GM12891 (cell line): Measurements from ENCODE around the gene PCDHB8.

Experiments used
- PAX5 ChIP-seq: IDR thresholded peaks from 2 replicates; pipeline ENCODE4 v1.6.1; 2011; ENCODE audit warnings: low read length, moderate library complexity, mild to moderate bottlenecking; ENCODE audit not compliant: insufficient read depth, severe bottlenecking
- POLR2A ChIP-seq: IDR thresholded peaks from 2 replicates; pipeline ENCODE4 v1.6.1; 2011; ENCODE audit warnings: low read depth, low read length, control low read depth
- POLR2AphosphoS5 ChIP-seq: IDR thresholded peaks from 2 replicates; pipeline ENCODE4 v1.6.1; 2011; ENCODE audit warnings: low read depth, low read length, control low read depth

GRCh38 chr5:141135718-141136266 is 41.8 kb upstream of the PCDHB8 start:
- TF ChIP-seq PAX5, result no peak
- TF ChIP-seq POLR2A, result no peak
- no peak for TF ChIP-seq POLR2AphosphoS5
